OCI-LY3 (cell line): Measurements from ENCODE around the gene MMRN1.

ENCODE experiments used
- CTCF ChIP-seq: fragments of 200-600, 300-600 bp; sonication (generic); IDR thresholded peaks from 2 replicates; pipeline ENCODE4 v1.5.1; 2014; ENCODE audit warnings: antibody characterized with exemption, low read length, low read depth
- EZH2phosphoT487 ChIP-seq: fragments of 200-600 bp; shearing (Covaris generic); IDR thresholded peaks from 2 replicates; pipeline ENCODE4 v1.6.1; 2018; ENCODE audit warnings: antibody characterized with exemption, mixed run types, low read depth

- TF ChIP-seq CTCF (no peak), EZH2phosphoT487 (no peak)
These were observed 15.2 kb downstream of the MMRN1 start for GRCh38 chr4:89909889-89910288.
